Measurements from ENCODE around the gene DHRS7C. TPM values are rescaled to one million over a fixed set of nuclear protein-coding genes. Genes with fewer than 3 reads are reported as not detected.

Gene DHRS7C
- polyA plus RNA-seq, 3 donors: not detected

- H3K9ac ChIP-seq (ENCODE audit: insufficient read depth, low read length, poor library complexity, severe bottlenecking): no peak overlapping the region
- H3K9me3 Mint-ChIP-seq: peaks cover 0 to 2% (median 0%) of the 10 kb centered on the region in 7 donors
- no peak overlapping the region for H3K4me3 ChIP-seq (replicated peaks in 1 of 3; ENCODE audit: low read depth in 2 of 3, low read length in 3 of 3)
- no peaks in the 10 kb centered on the region for H3K27me3 ChIP-seq (ENCODE audit: control insufficient read depth in 2 of 2, insufficient read depth in 2 of 2, low read length in 2 of 2)
- no peak for DNase-seq
- no peaks in the 10 kb centered on the region for H3K79me2 ChIP-seq (ENCODE audit: insufficient read depth, low read length)
- H3K4me3 Mint-ChIP-seq: no peak overlapping the region
- WGBS (ENCODE audit: insufficient coverage): 98% methylated on average over 6 of the region's 13 CpGs
- no peaks in the 10 kb centered on the region for H3K4me1 Mint-ChIP-seq
- H3K27me3 Mint-ChIP-seq (ENCODE audit: low read depth in 3 of 3): peaks cover 8 to 15% (median 9%) of the 10 kb centered on the region in 3 donors
- H3K4me1 ChIP-seq (ENCODE audit: control insufficient read depth in 1 of 2, insufficient read depth in 2 of 2, low read length in 2 of 2): no peaks in the 10 kb centered on the region
- H3K36me3 ChIP-seq (replicated peaks in 1 of 2; ENCODE audit: control insufficient read depth in 1 of 2, insufficient read depth in 2 of 2, low read length in 2 of 2): no peaks in the 10 kb centered on the region
- H3K27ac ChIP-seq (ENCODE audit: low read depth in 1 of 2, low read length in 2 of 2): no peak overlapping the region
- intact Hi-C loops (cut with micrococcal nuclease): no loop called here
- no peak overlapping the region for H3K4me2 ChIP-seq (replicated peaks; ENCODE audit: extremely low read depth, low read length, poor library complexity, severe bottlenecking)
- no peaks in the 10 kb centered on the region for H3K9me3 ChIP-seq (replicated peaks in 1 of 2; ENCODE audit: control insufficient read depth in 1 of 2, insufficient read depth in 1 of 2, low read length in 2 of 2)
- no peak overlapping the region for H3K27ac Mint-ChIP-seq
- H3K36me3 Mint-ChIP-seq: no peaks in the 10 kb centered on the region
- no peak for TF ChIP-seq CTCF (IDR thresholded peaks at IDR 0.05)
- no peaks in the 10 kb centered on the region for H4K20me1 ChIP-seq (ENCODE audit: insufficient read depth, low read length)
- H2AFZ ChIP-seq (ENCODE audit: insufficient read depth, low read depth, low read length, poor library complexity, severe bottlenecking): no peak overlapping the region
Observed at GRCh38 chr17:9828296-9829295, 37.2 kb upstream of the DHRS7C start.

DNA sequence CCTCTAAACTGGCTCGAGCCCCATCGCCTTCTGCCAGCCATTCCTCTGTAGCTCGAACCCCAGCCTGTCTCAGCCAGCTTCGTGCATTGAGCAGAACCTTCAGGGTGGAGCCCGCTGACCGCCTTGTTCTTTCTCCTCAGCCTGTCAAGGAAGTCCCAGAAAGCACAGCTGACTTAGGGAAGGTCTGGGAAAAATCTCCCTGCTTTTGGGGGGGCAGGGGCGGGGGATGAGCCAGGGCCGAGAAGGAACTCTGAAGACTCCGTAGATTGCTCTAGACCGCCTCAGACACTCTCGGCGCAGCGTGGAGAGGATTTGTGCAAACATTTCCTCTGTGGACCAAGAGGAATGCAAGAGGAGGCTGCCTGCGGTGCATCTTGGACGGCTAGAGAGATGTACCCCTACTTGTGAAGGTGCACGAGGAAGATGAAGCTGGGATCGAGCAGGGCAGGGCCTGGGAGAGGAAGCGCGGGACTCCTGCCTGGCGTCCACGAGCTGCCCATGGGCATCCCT is 34.3 kb upstream of the DHRS7C start, which contains the start of gene GLP2R:
Gene GLP2R, plus strand, starts transcription at position 284 of the 510 bp plus-strand sequence. Its CDS starts 140 bp downstream, at position 424.
- Histone ChIP-seq H3K9me3 (replicated peaks in 1 of 2; ENCODE audit: control insufficient read depth in 1 of 2, insufficient read depth in 1 of 2, low read length in 2 of 2) (no peaks in the 10 kb centered on the region), H4K20me1 (ENCODE audit: insufficient read depth, low read length) (no peaks in the 10 kb centered on the region), H3K4me3 (replicated peaks in 1 of 3; ENCODE audit: low read depth in 2 of 3, low read length in 3 of 3) (no peak within 1 kb of the TSS), H3K27ac (ENCODE audit: low read depth in 1 of 2, low read length in 2 of 2) (no peak within 1 kb of the TSS), H3K4me2 (replicated peaks; ENCODE audit: extremely low read depth, low read length, poor library complexity, severe bottlenecking) (no peak within 1 kb of the TSS), H2AFZ (ENCODE audit: insufficient read depth, low read depth, low read length, poor library complexity, severe bottlenecking) (no peak within 1 kb of the TSS), H3K9ac (ENCODE audit: insufficient read depth, low read length, poor library complexity, severe bottlenecking) (no peak within 1 kb of the TSS), H3K27me3 (ENCODE audit: control insufficient read depth in 2 of 2, insufficient read depth in 2 of 2, low read length in 2 of 2) (no peaks in the 10 kb centered on the region), H3K36me3 (replicated peaks in 1 of 2; ENCODE audit: control insufficient read depth in 1 of 2, insufficient read depth in 2 of 2, low read length in 2 of 2) (no peaks in the 10 kb centered on the region), H3K4me1 (ENCODE audit: control insufficient read depth in 1 of 2, insufficient read depth in 2 of 2, low read length in 2 of 2) (no peaks in the 10 kb centered on the region), H3K79me2 (ENCODE audit: insufficient read depth, low read length) (no peaks in the 10 kb centered on the region)
- no peaks in the 10 kb centered on the region for H3K4me1 Mint-ChIP-seq
- no peaks in the 10 kb centered on the region for H3K9me3 Mint-ChIP-seq
- TF ChIP-seq CTCF (IDR thresholded peaks at IDR 0.05): no peak
- H3K27me3 Mint-ChIP-seq (ENCODE audit: low read depth in 3 of 3): peaks cover 3 to 13% (median 9%) of the 10 kb centered on the region in 3 donors
- H3K36me3 Mint-ChIP-seq: no peaks in the 10 kb centered on the region
- WGBS (ENCODE audit: insufficient coverage): 85% methylated on average over 18 of the region's 21 CpGs
- intact Hi-C loops (cut with micrococcal nuclease): no loop called here
- DNase-seq: no peak
- peak within 1 kb of the TSS in 1 of 7 donors; percentile 28 for H3K27ac Mint-ChIP-seq
- H3K4me3 Mint-ChIP-seq: no peak within 1 kb of the TSS

Measured in CD14-positive monocyte (primary cell).